ENCODE data around the gene PRDM7.
"Not testable (repeated sequence)": the region's sequence is repeated elsewhere in the genome, so short reads cannot be mapped to it uniquely, and the experiment has no call there.

The PRDM7 gene

DNA sequence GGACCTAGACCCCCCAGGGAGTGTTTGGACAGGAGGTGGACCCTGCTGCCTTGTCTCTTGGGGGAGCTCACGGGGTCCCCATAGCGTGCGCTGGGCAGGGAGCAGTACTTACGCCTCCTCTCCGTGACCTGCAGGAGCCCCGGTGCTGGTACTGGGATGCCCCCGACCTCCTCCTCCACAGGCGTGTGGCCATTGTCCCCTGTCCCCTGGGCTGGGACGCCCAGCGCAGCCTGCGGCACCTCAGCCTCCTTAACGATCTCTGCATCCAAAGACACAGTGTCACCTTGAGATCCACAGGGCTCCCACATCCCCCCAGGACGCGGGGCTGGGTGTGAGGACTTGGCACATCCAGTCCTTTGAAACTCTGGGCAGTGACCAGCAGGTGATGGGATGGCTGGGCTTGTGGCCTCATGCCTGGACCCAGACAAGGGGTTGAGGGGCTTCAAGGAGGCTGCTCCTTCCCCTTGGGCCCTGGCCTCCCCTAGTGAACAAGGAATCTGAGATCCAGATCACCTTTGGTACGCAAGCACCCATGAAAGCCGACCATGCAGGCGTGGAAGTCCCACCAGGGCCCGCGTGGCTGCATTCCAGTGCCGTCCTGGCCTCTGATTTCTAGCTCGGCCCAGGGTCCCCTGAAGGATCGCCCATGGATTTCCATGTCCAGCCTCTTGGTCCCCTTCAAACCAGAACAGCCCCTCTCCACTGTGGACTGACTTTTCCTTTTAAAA, 67.8 kb downstream of the PRDM7 start:
- no peak overlapping the region for H3K27ac ChIP-seq
- TF ChIP-seq ZFX (IDR thresholded peaks at IDR 0.05) (no peak), CTCF (conservative IDR thresholded peaks at IDR 0.05) (no peak)

- TF ChIP-seq ZFX (IDR thresholded peaks at IDR 0.05) (no peak), CTCF (conservative IDR thresholded peaks at IDR 0.05) (no peak)
- H3K27ac ChIP-seq, result no peak overlapping the region
Measured at GRCh38 chr16:90008708-90009145, 68.4 kb downstream of the PRDM7 start.

- H3K27ac ChIP-seq, result not testable (repeated sequence)
Measured at GRCh38 chr16:90007635-90008234, 69.4 kb downstream of the PRDM7 start.

DNA sequence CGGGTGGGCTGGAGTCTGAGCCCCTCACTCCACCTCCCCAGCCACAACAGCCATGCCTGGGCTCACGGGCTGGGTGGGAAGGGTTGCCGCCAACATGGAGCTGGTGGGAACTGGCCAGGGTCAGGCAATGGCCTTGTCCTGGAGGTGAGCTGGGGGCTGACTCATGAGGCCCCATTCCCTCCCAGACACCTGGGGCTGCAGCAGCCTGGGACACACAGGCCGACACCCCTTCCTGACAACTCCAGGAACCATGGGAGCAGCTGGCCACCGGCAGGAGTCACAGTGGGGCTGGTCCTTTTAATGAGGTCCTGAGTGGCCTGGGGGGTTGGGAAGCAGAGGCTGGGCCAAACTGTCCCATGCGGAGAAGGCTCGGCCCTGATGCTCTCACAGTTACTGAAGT, 70.1 kb downstream of the PRDM7 start:
- TF ChIP-seq ZFX (IDR thresholded peaks at IDR 0.05), result no peak
- no peak for TF ChIP-seq CTCF (conservative IDR thresholded peaks at IDR 0.05)
- H3K27ac ChIP-seq, result no peak overlapping the region

Measured in C4-2B (cell line).